ENCODE data around the gene GPRIN1.

DNA sequence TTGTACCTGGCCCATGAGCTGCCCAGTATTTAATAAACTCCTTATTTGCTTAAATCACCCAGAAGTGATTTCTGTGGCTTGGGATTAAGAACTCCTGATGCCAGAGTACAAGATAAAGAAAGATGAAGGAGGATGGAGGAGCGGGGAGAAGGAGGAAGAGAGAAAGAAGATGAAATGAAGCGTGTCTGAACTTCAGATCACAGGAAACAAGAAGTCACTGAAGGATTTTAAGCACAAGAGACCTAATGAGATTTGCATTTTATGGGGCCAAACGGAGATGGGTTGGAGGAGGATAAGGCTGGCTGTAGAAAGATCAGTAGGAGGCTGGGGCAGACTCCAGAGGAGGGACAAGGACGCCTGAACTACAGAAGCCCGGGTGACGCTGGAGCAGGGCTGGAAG, 23.6 kb upstream of the GPRIN1 start:
- TF ChIP-seq CTCF (IDR thresholded peaks at IDR 0.05) (no peak), POLR2A (IDR thresholded peaks at IDR 0.05) (no peak)

Data from testis (tissue), 2 donors.